Measurements from ENCODE around the gene CDKN3.
"Not testable (repeated sequence)": the region's sequence is repeated elsewhere in the genome, so short reads cannot be mapped to it uniquely, and the experiment has no call there.

Gene CDKN3

DNA sequence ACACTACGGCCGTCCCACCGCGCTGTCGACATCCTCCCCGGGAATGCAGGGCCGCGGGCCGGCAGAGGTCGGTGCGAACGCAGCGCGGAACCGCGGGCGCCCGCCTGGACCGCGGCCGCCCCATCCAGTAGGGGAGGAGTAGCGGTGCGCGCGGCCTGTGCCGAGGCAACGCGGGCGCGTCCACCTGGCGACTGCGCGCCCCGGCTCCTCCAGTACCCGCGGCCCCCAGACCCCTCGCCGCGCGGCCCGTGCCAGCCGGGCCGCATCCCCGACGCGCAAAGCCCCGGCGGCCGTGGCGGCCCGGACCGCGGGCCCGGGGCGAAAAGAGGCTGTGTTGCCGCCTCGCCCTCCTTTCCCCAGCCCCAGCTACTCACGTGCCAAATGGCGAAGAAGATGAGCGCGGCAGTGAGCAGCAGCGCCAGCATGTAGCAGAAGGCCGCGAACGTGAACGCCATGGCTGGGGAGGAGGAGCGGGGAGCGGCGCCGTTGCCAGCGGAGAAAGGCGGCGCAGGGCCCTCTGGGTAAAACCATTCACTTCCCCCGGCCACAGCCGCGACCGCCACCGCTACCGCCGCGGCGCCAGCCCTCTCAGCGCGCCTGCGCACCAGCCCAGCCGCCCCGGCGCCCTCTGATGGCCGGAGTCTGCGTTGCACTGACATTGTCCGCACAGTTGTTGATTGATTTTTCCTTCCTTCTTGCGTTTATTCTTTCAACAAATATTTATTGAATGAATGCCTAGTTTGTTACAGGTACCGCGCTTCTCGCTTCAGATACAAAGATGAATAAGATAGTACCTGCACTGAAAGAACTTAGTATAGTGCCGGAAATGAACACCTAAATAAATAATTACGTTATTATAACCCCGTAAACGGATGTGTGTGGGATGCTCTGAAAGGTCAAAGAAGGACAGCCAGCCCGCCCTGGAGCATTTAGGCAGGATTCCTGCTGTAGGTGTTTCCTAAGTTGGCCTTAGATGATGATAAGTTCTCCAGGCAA, 44.4 kb downstream of the CDKN3 start, which contains the start of gene CNIH1:
Gene CNIH1 (minus strand): TSS at position 502 of the 996 bp plus-strand sequence. CDS start 47 bp downstream, at position 455.
- TF ChIP-seq, protein P1, sequence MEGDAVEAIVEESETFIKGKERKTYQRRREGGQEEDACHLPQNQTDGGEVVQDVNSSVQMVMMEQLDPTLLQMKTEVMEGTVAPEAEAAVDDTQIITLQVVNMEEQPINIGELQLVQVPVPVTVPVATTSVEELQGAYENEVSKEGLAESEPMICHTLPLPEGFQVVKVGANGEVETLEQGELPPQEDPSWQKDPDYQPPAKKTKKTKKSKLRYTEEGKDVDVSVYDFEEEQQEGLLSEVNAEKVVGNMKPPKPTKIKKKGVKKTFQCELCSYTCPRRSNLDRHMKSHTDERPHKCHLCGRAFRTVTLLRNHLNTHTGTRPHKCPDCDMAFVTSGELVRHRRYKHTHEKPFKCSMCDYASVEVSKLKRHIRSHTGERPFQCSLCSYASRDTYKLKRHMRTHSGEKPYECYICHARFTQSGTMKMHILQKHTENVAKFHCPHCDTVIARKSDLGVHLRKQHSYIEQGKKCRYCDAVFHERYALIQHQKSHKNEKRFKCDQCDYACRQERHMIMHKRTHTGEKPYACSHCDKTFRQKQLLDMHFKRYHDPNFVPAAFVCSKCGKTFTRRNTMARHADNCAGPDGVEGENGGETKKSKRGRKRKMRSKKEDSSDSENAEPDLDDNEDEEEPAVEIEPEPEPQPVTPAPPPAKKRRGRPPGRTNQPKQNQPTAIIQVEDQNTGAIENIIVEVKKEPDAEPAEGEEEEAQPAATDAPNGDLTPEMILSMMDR (IDR thresholded peaks at IDR 0.05; ENCODE audit: low read depth, low read length): peak; percentile 88
- H3K4me3 ChIP-seq (ENCODE audit: low read depth, low read length): peak within 1 kb of the TSS; percentile 83

DNA sequence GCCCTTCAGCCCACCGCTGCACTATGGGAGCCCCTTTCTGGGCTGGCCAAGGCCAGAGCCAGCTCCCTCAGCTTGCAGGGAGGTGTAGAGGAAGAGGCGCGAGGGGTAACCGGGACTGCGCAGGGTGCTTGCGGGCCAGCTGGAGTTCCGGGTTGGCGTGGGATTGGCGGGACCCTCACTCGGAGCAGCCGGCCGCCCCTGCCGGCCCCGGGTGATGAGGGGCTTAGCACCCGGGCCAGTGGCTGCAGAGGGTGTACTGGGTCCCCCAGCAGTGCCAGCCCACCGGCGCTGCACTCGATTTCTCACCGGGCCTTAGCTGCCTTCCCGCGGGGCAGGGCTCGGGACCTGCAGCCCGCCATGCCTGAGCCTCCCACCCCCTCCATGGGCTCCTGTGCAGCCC, 46.2 kb downstream of the CDKN3 start:
- not testable (repeated sequence) for H3K4me3 ChIP-seq (ENCODE audit: low read depth, low read length)

DNA sequence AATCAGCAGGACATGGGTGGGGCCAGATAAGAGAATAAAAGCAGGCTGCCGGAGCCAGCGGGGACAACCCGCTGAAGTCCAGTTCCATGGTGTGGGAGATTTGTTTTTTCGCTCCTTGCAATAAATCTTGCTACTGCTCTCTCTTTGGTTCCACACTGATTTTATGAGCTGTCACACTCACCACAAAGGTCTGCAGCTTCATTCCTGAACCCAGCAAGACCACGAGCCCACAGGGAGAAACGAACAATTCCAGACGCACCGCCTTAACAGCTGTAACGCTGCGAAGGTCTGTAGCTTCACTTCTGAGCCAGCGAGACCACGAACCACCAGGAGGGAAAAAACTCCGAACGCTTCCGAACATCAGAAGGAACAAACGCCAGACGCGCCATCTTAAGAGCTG, 47.2 kb downstream of the CDKN3 start:
- no peak overlapping the region for H3K4me3 ChIP-seq (ENCODE audit: low read depth, low read length)
- TF ChIP-seq, protein P1 (IDR thresholded peaks at IDR 0.05; ENCODE audit: low read depth, low read length): no peak

DNA sequence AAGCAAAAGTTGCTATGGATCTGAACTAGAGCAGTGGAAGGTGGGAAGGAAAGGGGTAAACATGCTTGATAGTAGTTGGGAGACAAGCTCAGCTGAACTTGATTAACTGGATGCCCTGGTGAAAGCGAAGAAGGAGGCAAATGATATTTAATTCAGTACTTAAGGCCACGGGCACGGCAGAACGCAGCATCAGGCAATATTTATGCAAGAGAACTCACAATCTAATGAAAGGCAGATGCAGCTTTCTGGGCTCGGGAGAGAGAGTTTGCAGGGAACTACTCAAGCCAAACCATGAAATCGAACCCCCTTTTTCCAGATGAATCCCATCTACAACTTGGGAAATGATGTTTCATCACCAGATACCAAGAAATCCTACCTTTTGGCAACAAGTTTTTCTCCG, 47.9 kb downstream of the CDKN3 start:
- H3K4me3 ChIP-seq (ENCODE audit: low read depth, low read length): no peak overlapping the region
- TF ChIP-seq, protein P1 (IDR thresholded peaks at IDR 0.05; ENCODE audit: low read depth, low read length): no peak

DNA sequence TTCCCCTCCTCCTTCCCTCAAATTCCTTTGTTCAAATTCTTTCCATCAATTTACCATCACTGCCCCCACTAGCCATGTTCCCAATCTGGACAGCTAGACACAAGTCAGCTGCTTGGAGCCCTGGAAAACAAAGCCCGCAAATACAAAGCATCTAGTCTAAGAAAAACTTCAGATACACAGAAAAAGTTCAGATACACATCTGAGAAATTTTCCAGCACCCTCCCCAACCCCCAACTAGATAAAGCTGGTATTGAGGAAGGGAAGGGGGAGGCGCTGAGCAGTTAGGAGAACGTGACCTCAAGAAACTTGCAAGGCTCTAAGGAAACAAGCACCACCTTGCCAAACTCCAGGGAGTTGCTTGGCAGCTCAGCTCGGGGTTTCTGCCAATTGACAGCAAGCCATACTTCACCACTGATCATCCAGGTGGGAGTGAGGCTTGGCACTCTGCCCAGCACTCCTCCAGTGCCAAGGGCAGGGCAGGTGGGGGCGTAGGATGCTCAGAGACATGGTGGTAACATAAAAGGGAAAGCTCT, 49.4 kb downstream of the CDKN3 start:
- TF ChIP-seq, protein P1 (IDR thresholded peaks at IDR 0.05; ENCODE audit: low read depth, low read length): no peak
- no peak overlapping the region for H3K4me3 ChIP-seq (ENCODE audit: low read depth, low read length)

DNA sequence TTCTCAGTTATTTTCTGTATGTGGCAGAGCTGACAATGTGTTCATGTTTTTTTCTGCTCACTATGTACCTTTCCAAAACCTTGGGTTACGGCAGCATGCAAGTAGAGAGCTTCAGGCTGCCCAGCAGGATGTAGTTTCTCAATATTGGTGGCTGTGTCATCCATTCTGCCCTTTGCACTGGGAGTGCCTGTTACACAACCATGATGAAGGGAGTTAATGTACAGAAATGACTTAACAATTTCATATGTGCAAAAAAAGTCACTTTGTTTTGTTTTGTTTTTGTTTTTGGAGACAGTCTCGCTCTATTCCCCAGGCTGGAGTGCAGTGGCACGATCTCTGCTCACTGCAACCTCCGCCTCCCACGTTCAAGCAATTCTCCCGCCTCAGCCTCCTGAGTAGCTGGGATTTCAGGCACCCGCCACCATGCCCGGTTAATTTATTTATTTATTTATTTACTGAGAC, 50.5 kb downstream of the CDKN3 start:
- TF ChIP-seq, protein P1 (IDR thresholded peaks at IDR 0.05; ENCODE audit: low read depth, low read length): no peak

DNA sequence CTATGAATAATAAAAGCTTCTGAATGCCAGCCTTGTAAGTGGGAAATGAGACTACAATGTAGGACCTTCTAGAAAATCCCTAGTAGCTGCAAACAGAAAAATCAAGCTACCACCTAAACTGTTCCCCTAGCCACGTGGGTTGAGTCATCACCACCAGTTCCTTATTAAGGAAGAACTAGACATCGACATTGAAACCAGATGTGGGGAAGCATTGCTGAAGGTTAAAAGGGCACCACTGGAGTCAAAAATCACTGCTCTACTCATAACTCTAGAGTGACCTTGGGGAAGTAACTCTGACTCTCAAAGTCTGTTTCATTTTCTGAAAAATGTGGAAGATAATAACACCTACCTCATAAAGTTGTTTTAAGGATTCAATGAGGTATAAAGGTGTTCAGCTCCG, 53.7 kb downstream of the CDKN3 start:
- H3K4me3 ChIP-seq (ENCODE audit: low read depth, low read length): no peak overlapping the region
- TF ChIP-seq, protein P1 (IDR thresholded peaks at IDR 0.05; ENCODE audit: low read depth, low read length): no peak

More for the DNA sequence above, 50.5 kb downstream of the CDKN3 start:
- H3K4me3 ChIP-seq (ENCODE audit: low read depth, low read length): no peak overlapping the region

Data from WI38 (cell line).